Measurements from ENCODE around the gene CD6. TPM values are rescaled to one million over a fixed set of nuclear protein-coding genes. Genes with fewer than 3 reads are reported as not detected.

Gene CD6
- polyA plus RNA-seq, 1 donor: 1.5 TPM

DNA sequence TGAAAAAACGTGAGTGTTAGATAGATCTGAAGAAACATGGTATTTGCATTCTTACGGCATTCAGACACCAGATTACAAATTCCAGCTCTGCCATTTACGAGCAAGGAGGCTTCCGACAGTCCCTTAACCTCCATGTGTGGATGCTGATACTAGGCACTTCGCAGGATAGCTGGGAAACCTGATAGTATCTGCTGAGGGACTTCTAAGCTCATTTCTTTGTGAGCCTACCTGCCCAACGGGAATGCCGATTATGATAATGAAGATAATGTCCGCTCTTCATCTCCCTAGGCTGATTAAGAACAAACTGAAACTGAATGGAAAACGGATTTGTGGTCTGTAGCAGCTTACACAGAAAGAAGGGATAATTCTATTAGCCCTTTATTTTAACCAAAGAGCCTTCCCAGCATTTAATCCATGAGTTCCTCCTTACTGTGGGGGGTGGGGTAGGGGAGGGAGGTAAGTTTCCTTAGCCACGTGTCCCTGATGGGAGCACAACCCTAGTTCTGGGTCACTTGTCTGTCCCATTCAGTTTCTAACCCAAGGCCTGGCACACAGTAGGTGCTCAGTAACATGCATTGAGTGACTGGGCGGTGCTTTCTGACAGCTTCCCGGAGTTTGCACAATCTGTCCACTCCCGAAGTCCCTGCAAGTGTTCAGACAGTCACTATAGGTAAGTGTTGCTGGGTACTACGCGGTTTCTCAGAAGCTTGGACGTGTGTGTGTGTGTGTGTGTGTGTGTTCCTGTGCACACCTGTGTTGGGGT, 39.2 kb downstream of the CD6 start:
- no peak for DNase-seq

DNA sequence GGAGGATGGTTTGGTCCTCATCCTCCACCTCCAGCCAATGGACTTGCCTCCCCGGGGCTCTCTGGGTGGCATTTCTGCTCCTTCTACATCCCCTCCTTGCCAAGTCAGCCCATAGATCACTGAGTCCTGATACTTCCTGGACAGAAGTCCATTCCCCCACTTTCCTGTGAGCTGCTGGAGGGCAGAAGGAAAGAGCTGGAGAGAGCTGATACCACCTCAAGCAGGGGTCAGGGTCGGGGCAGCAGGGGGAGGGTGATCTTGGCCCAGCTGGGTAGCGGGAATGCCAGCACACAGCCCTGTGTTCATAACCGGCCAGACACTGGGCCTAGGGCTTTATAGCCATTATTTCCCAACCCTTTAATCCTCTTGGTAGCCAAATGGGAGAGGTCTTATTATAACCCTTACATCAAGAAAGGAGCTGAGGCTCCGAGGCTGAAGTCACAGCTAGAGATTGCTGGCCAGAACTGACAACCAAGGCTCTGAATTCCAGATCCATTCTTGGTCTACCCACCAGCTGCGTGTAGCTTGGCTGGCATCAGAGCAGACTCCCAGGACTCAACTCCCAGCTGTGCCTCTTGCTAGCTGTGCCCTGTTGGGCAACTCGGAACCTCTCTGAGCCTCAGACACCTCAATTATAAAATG, 39.9 kb downstream of the CD6 start:
- DNase-seq: no peak

DNA sequence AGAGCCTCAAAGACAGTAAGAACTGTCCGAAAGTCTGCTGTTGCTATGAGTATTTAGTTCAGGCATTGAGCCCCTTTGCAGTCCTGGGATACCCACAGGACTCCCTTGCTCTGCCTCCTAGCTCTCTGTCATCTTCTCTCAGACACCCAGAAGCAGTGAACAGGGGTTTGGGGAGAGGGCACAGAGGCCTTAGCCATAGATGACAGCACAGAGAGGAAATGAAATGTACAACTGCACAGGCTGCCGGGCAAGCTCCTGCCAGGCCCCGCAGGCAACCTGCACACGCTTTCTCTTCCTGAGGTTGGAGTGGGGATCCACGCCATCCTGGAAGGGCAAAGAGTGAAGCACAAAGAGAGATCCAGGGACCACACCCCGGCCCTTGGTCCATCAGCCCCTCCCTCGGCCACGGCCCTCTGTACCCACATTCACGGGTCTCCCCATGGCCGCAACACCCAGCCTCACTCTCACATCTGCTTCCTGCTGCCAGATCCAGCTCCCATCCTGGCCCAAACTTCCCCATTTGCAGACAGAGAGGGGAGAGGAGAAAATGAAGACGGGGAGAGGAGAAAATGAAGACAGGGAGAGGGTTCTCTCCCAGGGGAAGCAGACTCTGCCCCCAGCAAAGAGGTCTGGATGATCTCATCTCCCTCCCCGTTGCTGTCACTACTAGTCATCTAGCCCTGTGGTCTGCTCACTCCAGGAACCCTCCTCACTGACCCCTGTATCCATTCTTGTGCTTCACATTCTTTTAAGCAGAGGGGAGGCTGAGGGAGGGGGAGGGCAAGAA, 40.7 kb downstream of the CD6 start:
- no peak for DNase-seq

DNA sequence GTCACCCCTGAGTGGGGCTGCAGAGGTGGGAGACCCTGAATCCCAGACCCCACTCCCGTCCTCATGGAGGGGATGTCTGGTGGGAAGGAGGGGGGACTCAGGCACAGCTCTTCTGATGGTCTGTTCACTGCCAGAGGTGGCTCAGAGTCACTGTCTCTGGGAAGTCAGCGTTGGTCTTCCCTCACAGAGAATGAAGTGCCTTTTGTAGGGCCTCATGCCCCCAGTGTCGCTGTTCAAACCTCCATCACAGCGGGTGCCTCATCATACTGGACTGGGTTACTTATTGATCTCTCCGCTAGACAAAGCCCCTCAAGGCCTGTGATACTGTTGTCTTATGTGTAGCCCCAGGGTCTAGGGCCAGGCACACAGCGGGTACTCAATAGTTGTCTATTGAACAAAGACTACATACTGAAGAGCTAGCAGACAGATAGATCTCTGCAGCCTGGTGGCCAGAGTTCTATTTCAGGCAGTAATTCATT, 41.3 kb downstream of the CD6 start:
- DNase-seq: no peak

DNA sequence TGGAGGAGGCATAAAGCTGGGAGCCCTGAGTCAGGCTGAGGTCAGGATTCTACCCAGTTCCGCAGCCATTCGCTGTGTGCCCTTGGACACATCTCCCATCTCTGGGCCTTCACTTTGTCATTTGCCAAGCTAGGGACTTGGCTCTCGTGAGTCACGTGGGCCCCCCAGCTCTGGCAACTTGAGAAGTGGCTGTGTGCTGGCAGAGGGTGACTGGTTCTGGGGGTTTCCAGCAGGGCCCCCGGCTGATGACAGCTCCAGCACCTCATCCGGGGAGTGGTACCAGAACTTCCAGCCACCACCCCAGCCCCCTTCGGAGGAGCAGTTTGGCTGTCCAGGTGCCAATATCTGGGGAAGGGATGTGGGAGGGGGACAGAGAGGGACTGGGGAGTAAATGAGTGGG, 46.6 kb downstream of the CD6 start:
- DNase-seq: no peak

DNA sequence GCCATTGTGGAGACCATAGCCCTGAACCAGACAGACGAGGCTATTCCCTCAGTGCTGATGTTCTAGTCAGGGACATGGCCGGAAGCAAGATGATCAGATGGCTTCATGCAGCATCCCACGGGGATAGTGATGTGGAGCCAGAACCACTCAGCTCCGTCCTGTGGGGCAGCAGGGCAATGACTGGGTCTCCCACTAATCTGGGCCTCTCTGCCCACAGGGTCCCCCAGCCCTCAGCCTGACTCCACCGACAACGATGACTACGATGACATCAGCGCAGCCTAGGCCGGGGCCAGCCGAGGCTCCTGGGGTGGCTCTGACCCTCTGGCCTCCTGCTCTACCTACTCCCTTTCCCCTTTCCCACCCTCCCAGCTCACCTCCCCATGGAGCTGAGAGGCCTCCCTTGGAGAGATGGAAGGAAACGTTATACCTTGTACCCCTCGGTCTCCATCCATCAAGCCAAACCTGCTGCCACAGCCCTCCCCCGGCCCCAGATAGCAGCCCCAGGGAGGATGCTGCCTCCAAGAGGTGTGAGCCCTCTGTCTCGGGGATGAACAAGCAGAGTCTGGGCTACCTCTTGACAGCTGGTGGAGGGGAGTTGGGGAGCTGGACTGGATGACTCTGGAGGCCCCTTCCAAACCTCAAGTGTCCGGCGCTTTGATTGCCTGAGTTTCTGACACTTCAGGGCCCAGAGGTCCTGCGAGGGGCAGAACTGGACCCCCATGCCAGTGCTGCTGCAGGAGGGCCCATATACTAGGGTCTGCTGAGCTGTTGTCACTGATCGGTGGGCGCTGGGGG, 47.8 kb downstream of the CD6 start:
- no peak for DNase-seq

DNA sequence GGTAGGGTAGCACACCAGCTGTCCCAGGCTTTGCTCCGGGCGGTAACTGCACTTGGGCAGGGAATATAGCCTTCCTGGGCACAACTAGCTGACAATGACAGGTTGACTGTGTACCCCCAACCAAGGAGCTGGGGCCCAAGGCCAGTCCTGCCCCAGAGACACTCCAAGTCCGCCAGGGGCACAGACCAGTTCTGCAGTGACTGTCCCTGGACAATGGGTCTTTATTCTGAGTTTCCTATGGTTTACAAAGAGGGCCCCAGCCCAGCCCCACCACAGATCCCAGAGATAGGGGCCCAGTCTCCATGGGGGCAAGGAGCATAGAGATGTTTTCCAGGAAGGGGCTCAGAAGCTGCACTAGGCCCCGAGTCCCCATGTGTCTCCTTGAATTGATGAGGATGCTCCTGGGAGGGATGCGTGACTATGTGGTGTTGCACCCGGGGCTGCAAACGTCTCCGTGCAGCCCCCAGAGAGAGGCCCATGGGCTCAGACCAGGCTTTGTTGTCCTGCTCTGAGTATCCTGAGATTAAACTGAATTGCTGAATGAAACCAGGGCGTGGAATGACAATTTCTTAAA, 48.4 kb downstream of the CD6 start:
- no peak for DNase-seq

DNA sequence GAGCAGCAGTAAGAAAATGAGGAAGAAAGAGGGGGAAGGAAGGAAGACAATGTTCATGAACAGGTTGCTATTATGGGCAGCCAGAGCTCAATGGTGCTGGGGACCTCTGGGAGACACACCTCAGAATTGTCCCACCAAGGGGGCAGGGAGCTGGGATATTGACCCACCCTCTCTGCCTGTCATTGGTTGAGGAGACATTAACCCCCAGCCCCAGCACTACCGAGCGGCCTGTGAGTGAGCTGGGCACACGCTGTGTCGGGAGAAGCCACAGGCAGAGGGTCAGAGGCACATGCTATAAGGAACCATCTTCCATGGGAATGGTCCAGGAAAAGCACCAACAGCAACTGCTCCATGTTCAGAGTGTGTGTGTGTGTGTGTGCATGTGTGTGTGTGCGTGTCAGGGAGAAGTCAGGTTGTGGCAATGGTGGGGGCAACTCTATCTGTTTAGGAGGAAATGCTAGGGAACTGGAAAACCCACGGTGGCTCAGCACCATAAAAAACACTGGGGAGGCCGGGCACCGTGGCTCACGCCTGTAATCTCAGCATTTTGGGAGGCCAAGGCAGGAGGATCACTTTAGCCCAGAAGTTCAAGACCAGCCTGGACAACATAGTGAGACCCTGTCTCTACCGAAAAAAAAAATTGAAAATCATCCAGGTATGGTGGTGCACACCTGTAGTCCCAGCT, 49.2 kb downstream of the CD6 start:
- no peak for DNase-seq

DNA sequence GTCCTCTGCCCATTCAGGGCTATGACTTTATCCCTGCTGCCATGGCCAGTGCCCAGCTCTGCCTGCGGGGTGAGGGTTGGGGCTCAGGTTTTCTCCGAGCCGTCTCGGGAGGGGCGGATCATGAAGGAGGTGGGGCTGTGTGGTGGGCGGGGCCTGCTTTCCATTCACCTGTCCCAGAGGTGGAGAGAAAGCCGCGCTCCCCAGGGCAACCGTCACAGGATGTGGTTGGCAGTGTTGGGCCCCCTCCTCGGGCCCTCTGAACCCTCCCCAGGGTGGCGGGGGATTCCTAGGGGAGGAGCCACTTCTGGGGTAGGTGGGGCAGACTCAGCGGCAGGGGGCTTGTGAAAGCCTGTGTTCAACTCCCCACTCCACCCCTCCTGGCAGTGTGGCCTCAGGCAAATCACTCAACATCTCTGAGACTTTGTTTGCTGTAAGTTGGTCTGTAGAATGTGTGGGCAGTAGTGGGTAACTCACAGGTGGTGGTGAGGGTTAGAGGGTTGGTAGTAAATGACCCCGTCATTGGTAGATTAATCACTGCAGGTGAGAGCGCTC, 50.3 kb downstream of the CD6 start:
- DNase-seq: no peak

DNA sequence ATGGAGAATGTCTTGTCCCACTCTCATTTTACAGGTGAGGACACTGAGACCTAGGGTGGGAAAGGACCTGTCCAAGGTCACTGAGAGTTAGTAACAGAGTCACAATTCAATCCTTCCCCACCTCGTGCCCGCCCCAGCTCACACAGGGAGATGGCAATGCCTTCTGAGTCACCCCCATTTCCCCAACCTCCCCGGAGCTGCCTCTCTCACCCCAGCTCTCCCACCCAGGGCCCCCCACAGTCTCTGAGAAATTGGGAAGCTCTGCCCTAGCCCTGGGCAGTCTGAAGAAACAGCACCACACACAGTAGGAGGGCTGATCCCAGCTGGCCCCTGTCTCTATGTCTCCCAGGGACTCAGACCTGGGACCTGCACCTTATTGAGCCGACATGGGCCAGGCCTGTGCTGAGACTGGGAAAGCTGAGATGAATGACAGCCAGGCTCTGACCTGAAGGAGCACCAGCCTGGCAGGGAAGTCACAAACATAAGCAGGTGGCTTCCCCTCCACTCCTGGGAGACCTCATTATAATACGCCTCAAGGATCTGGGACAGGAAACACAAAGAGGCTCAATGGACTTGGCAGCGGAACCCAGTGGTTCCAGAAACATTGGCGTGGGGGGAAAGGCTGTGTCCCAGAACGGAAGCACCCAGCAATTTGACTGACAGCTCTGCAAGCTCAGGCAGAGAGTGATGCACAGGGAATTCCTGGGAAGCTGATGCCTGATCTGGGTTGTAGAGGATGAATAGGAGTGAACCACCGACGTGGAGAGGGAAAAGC, 51.0 kb downstream of the CD6 start:
- no peak for DNase-seq

DNA sequence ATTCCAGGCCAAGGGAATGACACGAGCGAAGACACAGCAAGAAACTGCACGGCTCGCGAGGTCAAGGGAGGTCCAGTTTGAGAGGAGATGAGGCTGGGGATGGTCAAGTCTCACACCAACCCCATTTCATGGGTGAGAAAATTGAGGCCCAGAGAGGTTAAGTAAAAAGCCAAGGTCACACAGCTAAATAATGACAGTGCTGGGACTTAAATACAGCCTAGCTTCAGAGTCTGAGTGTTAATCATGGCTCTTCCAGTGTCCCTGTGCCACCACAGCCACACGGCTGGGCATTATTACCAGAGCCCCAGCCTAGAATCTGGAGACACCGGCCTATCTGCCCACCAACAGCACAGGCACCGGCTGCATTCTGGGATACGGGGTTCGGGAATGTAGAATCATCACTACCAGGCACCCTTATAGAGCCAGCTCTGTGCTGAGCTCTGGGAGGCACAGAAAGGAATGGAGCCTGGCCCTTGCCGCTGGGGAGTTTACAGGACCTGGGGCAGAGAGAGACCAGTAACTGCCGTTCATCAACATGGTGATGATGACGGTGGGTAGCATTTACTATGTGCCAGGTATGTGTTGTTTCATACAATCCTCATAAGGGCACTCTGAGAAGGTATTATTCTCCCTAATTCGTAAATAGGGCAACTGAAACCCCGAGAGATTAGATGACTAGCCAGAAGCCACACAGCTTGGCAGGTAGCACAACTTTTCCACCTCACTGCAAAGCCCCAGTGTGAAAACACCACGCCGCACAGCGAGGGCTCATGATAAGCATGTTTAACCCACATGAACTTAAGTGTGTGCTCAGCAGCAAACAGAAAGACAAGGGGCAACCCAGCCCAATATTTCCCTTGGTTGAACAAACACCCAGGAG, 51.8 kb downstream of the CD6 start:
- DNase-seq: no peak

DNA sequence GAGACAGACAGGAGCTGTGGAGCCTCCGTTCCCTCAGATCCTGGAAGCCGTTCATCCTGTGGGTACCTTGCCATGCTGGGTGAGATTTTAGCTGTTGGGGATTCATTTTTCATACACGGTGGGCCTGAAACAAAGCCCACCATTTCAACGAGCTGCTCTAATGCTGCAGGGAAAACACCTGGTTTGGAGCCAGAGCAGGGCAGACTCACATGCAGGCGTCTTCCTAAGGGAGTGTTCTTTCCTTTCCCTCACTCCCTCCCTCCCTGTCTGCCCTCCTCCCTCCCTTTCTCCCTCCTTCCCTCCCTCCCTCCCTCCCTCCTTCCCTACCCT, 52.5 kb downstream of the CD6 start:
- DNase-seq: no peak

DNA sequence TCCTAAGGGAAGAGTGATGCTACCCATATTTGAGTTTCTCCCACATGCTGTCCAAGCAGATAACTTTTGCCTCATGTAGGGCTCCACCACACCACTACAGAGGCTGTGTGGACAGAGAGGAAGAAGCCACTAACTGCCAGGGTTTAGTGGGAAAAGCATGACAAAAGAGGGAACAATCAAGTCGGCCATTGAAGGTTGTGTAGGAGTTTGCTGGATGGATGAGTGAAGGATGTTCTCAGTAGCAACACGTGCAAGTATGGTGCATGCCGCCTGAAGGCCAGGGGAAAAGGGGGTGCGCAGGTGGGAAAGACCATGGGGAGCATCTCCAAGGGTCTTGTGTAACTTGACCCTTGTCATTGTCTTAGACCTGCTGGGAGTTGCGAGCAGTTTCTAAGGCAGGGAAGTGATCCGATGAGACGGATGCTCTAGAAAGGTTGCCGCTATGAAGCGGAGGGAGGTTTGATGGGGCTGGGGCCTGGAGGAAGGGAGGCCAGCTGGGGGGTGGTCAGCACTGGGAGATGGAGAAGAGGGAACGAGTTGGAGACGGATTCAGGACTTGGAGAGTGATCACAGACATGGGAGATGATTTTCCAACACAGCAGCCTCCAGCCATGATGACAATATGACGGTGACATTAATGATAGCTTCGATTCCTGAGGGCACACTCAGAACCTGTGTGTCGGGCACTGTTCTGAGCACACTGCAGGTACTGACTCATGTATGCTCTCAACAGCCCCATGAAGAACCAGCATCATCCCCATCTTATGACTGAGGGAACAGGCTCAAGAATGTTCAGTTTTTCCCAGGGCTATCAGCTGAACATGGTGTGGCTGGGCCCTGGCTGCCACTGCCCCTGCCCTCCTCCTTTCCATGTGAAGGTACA, 53.7 kb downstream of the CD6 start:
- no peak for DNase-seq

DNA sequence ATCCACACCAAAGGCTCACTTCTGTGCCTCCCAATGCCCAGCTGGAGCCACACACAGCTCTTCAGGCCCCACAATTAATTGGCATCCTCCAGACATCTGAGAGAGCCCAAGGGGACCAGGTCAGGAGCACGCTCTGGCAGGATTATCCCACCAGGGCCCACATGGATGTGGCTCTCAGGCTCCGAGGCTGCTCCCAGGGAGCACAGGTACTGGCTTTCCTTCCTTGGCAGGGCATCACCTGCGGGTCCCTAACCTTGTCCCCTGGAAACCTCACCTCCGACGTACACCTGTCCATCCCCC, 54.3 kb downstream of the CD6 start:
- DNase-seq: no peak

DNA sequence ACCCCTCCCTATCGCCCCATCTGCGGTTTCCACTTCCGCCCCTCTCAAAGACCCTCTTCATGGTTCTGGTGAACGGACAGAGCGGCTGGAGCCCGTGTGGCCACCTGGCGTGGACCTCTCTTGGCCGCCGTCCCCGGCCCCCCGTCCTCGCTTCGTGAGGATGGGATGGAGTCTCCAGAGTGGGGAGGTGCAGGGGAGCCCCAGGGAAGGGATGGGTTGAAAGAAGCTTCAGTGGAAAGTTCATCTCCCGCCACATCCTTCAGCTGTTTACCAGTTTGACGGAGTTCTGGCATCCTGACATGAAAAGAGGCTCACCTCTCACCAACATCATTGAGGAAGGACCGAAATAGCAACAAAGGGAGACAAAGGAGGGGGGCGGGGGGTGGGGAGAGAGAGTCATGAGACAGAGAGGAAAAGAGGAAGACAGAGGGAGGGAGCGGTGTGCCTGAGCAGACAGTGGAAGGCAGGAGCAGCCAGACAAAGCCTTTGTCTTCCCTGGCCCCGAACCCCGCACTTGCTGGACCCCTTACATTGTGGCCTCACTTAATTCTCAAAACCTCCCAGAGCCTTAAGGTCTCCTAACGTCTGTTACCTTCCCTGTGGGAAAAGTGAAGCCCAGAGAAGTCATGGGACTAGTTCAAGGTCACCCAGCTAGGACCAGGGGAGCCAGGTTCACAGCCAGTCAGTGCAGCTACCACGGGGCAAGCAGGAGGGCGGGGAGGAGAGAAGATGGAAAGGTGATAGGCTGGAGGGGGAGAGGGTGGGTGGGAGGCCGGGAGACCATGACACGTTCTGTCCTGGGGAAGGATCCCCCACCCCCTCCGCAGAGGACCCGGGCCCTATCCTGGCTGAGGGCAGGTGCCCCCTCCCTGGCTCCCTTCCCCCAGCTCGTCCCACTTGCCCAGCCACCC, 54.9 kb downstream of the CD6 start:
- no peak for DNase-seq

DNA sequence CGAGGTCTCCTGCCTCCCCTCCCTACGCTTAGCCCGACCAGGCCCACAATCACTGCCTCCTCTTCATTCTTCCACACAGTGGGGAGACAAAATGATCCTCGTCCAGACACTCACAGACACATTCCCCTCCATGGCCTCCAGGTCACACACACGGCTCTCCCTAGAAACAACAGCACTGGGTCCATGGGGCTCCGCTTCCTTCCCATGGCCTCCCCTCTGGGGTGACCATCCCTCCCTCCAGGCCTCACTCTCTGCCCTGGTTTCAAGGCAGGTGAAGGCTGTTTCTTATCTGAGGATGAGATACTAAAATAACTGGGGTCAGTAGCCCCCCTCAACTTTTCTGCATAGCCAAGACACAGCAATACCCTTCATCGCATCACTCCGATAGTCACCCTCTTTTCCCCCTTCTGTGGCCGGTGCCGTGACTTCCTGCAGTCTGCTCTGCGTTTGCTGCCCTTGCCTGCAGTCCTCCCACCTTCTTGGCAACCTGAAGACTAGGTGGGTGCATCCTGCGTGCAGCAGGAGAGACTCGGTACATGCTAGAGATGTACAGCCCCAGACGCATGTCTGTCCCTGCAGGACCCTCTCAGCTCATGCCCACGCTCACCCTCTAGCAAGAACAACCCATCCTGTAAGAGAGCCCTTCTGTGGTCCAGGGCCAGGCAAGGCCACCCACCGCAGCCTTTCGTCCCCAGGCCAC, 55.8 kb downstream of the CD6 start:
- no peak for DNase-seq
